Subcutaneous adipose tissue (tissue), 4 donors: ENCODE data around the gene CUZD1. TPM values are rescaled to one million over a fixed set of nuclear protein-coding genes. Genes with fewer than 3 reads are reported as not detected.

Experiments
- total RNA-seq, 4 donors: library from RNA; depleted of rRNA; stranded (reverse); fragments of >200 nt; gene quantifications; one replicate each; pipeline ENCODE4 v1.1.0, GENCODE V29; 2016
- TF ChIP-seq, protein P1 (sequence below): fragments of 450-650 bp; IDR thresholded peaks from one replicate; pipeline ENCODE4 v1.5.1; 2016; ENCODE audit warnings: low read depth, mild to moderate bottlenecking, control low read depth, antibody characterized with exemption, moderate library complexity

The CUZD1 gene
- total RNA-seq, 4 donors from 2014 or later = 0.44 to 0.85 (median 0.49) TPM; not detected in 1

DNA sequence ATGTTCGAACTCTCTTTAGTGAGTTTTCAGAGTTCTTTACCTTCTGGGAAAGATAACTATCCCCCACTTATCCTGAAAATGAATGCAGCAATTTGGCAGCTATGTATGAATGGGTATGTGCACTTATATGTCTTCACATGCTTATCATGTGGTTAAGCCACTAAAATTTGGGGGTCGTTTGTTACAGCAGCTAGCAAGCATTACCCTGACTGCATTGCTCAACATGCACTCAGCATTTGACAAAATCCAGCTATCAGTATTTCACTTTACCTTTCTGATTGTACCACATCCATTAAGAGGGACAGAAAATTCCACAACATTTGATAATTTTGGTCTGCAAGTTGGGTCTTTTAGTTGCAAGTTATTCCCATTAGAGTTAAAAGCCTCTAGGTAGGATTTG is 9.7 kb downstream of the CUZD1 start:
- TF ChIP-seq, protein P1, sequence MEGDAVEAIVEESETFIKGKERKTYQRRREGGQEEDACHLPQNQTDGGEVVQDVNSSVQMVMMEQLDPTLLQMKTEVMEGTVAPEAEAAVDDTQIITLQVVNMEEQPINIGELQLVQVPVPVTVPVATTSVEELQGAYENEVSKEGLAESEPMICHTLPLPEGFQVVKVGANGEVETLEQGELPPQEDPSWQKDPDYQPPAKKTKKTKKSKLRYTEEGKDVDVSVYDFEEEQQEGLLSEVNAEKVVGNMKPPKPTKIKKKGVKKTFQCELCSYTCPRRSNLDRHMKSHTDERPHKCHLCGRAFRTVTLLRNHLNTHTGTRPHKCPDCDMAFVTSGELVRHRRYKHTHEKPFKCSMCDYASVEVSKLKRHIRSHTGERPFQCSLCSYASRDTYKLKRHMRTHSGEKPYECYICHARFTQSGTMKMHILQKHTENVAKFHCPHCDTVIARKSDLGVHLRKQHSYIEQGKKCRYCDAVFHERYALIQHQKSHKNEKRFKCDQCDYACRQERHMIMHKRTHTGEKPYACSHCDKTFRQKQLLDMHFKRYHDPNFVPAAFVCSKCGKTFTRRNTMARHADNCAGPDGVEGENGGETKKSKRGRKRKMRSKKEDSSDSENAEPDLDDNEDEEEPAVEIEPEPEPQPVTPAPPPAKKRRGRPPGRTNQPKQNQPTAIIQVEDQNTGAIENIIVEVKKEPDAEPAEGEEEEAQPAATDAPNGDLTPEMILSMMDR = no peak

DNA sequence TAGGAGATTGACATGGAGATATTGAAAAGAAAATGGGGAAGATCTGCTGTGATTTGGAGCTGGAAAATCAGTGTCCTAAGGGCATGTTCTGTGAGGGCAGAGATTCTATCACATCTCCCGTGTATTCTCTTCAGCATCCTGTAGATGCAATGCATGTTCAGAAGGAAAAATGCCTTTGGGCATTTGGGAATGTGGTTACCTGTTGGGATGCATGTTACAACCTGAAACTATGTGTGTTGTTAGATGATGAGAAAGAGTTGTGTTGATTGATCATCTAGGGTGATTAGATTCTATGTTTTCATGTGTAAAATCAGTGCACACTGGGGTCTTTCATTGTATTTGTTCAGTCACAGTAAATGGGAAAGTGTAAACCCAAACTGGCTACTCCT is 14.7 kb downstream of the CUZD1 start:
- TF ChIP-seq, protein P1 = no peak

DNA sequence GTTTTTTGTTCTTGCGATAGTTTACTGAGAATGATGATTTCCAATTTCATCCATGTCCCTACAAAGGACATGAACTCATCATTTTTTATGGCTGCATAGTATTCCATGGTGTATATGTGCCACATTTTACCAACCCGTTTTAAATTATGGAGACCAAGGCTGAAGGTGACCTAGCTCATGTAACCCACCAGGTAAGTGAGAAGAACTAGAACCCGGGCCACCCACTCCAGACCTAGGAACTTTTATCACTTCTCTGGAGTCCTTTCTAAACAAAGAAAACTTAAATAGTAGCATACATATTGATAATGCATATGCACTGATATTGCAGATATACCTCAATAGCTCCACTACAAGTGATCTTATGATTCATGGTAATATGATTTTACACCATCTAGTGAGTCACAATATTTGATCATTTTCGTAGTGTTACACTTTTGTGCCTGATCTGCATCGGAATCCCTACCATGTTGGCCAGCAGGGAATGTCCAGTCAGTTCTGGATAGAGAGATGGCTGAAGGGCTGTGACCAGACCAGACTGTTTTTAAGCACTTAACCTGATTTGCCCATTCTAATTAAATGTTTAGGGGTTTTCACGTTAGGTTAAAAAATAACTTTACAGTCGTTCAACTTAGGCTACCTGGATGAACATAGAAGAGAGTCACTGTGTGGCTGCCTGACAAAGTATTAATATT is 15.2 kb downstream of the CUZD1 start:
- TF ChIP-seq, protein P1 = no peak

DNA sequence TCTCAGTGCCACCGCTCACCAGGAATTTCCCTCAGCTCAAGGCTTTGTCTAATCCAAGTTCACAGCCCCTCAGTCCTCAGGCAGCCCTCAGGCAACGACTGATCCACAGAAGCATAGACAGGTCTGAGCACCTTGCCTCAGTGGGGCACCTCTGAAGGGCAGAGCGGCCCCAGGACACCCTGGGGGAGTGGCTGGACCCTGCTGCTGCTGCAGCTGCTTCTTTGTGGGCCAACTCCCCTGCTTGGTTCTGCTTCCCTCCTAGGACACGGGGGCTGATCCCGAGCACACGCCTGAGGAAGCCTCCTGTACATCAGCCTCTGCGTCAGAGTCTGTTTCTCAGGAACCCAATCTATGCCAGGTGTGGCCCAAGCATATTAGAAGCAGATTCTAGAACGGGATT is 16.2 kb downstream of the CUZD1 start:
- TF ChIP-seq, protein P1 = no peak

DNA sequence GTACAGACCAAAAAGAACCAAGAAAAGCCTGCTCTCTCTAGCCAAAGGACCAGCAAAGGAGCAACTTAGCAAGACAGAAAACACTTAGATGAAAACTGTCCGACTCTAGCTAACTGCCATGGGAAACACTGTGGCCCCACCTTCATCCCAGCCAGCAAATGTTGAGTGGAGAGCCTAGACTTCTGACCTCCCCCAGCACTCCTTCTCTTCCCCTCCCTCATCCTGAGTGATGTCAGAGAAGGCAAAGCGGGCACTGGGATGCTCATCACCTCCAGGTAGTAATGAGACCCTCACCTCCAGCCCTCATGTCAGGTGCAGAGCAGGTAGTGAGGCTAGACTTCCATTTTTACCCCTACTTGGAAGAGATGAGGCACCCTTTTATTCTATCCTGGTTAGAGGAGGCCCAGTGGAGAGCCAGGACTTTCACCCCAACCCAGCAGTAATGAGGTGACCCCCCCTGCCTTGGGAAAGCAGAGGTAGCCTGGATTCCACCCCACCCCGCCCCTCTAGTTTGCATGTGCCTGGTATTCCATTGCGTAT is 16.9 kb downstream of the CUZD1 start:
- TF ChIP-seq, protein P1 = no peak

DNA sequence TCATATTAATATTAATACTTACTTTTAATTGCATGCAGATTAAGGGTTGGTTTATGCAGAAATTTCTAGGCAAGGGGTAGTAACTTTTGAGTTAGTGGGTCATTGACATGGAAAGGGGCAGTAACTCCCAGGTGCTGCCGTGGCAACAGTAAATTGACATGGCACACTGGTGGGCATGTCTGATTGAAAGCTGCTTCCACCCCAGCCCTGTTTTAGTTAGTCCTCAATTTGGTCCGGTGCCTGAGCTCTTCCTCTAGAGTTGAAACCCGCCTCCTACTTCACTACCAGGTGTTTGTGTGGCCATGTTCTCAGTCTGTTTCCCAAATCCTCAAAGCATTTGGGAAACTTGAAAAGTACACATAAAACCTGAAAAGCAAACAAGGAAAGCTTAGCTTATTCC is 18.4 kb downstream of the CUZD1 start:
- TF ChIP-seq, protein P1 = no peak

DNA sequence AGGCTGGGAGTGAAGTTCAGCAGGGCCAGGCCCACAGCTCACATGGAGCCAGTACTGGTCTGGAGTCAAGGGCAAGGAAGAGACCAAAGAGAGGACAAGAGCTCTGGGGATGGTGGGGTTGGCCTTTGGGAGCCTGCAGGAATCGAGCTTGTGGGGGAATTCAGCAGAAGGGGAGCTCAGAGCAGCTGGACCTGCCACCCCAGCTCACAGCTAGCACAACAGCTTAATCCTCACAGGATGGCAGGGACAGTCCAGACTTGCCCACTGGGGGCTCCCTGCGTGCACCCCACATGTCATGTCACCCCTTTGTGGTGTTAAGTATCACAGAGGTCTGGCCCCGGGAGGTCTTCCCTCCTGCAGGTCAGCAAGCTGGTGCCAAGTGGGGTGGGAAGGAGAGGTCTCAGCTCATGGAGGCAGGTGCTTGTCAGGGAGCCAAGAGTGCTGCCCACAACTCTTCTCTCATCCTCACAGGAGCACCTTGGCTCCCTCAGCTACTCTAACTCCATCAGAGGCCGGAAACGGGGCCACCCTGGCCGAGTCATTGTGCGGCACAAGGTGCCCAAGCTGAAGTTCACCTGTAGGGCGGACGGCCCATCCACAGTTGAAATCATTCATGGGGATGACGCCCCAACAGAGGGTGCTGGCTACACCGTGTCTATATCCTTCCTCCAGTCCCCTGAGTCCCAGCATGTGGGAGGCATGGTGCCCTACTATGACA is 22.5 kb downstream of the CUZD1 start:
- TF ChIP-seq, protein P1 = no peak
